GM18519 (cell line): ENCODE results near the gene NPAS2.

ENCODE experiments used
- ATAC-seq: cut with Tn5 transposase; IDR thresholded peaks from one replicate; pipeline ENCODE4 v1.9.1; 2021; ENCODE audit warnings: mild to moderate bottlenecking, moderate library complexity; ENCODE audit not compliant: unreplicated experiment, low FRiP score

Gene NPAS2

GRCh38 chr2:100936070-100936741, 116.3 kb downstream of the NPAS2 start:
- no peak for ATAC-seq

GRCh38 chr2:100936972-100937542, 117.1 kb downstream of the NPAS2 start:
- ATAC-seq = no peak

- no peak for ATAC-seq
Measured at GRCh38 chr2:100938031-100939026, 118.4 kb downstream of the NPAS2 start.

GRCh38 chr2:100939445-100939844, 119.5 kb downstream of the NPAS2 start:
- ATAC-seq = no peak

GRCh38 chr2:100940240-100940639, 120.3 kb downstream of the NPAS2 start:
- no peak for ATAC-seq

- no peak for ATAC-seq
Measured at GRCh38 chr2:100940766-100941645, 121.1 kb downstream of the NPAS2 start.

GRCh38 chr2:100941646-100942240, 121.8 kb downstream of the NPAS2 start:
- no peak for ATAC-seq

- ATAC-seq = no peak
Measured at GRCh38 chr2:100944617-100945432, 124.9 kb downstream of the NPAS2 start.

GRCh38 chr2:100945433-100945740, 125.4 kb downstream of the NPAS2 start:
- no peak for ATAC-seq

GRCh38 chr2:100945930-100946607, 126.1 kb downstream of the NPAS2 start:
- ATAC-seq = no peak

GRCh38 chr2:100948942-100949811, 129.2 kb downstream of the NPAS2 start:
- no peak for ATAC-seq

- no peak for ATAC-seq
Measured at GRCh38 chr2:100952512-100952911, 132.6 kb downstream of the NPAS2 start.

GRCh38 chr2:100953406-100954043, 133.6 kb downstream of the NPAS2 start:
- no peak for ATAC-seq

GRCh38 chr2:100954044-100954420, 134.1 kb downstream of the NPAS2 start:
- no peak for ATAC-seq

- ATAC-seq = no peak
Measured at GRCh38 chr2:100955226-100955625, 135.3 kb downstream of the NPAS2 start.

GRCh38 chr2:100956081-100956480, 136.1 kb downstream of the NPAS2 start:
- ATAC-seq = no peak

- ATAC-seq = no peak
Measured at GRCh38 chr2:100957996-100958653, 138.2 kb downstream of the NPAS2 start.
